ENCODE results near the gene RFX2. TPM values are rescaled to one million over a fixed set of nuclear protein-coding genes. Genes with fewer than 3 reads are reported as not detected.
"Not testable (repeated sequence)": the region's sequence is repeated elsewhere in the genome, so short reads cannot be mapped to it uniquely, and the experiment has no call there.

Gene RFX2
- total and polyA plus RNA-seq, 7 donors, result 1.2 to 21.2 (median 14.3) TPM

DNA sequence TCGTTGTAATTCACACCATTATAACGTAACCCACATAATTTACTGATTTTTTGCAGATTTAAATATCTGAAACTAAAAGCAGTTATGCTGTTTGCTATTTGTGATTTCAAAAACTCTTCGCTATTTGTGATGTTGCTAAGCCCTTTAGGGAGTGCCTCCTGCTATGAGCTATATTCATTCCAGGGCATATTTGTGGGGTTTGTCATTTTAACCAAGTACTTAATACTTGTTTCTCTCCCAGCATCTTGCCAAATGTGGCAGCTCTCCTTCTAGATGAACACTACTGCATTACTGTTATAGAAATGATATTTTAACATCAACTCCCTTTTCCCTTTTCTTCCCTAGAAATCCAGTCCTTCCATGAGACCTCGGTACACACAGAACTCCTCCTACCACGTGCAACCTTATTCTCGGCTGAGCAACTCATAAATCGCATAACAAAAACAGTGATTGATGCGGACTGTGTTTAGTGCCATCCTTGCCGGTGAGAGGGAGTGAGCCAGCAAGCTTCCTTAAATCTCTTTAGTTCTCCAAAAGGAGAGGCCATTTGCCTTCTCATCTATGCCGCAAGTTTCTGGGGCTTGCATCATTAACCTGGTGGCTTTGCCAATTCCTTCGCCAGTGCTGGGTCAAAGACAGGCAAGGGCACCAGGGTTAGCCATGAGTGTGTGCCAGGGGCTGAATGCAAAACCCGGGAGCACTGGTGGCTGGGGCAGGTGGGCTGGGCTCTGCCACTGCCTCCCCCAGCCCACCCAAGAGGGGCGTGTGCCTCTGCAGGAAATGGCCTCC, 33.4 kb downstream of the RFX2 start:
- no peaks in the 10 kb centered on the region for H3K36me3 ChIP-seq
- H3K4me1 ChIP-seq, result peaks cover 0 to 50% (median 30%) of the 10 kb centered on the region in 4 donors
- peak; percentile 82 for DNase-seq
- intact Hi-C loops (cut with DNase I), result no loop called here
- WGBS, 2 donors, result 74 to 85% methylated on average over 13 of the region's 13 CpGs
- peak overlapping the region; percentile 78 to 91 (median 84) for H3K27ac ChIP-seq
- no peaks in the 10 kb centered on the region for H3K9me3 ChIP-seq
- TF ChIP-seq POLR2AphosphoS5 (IDR thresholded peaks at IDR 0.05) (peak in 3 of 4 donors; percentile 5 to 29 (median 18)), EP300 (IDR thresholded peaks at IDR 0.05) (no peak)
- peak overlapping the region in 3 of 4 donors; percentile 4 to 16 (median 15) for H3K4me3 ChIP-seq
- no peaks in the 10 kb centered on the region for H3K27me3 ChIP-seq

DNA sequence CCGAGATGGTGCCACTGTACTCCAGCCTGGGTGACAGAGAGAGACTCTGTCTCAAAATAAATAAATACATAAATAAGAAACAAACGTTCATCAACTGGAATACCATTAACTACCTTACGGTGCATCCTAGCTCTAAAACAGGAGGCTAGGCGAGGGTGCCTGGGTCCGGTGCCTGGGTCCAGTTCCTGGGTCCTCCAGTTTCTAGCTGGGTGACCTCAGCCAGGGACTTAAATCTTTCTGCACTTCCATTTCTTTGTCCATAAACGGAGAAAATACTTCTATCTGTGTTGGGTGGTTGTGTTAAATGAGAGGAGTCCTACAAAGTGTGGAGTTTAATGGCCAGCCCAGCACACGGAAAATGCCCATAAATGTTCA, 34.0 kb downstream of the RFX2 start:
- no peak for DNase-seq
- intact Hi-C loops (cut with DNase I), result no loop called here
- Histone ChIP-seq H3K27me3 (no peaks in the 10 kb centered on the region), H3K27ac (peak overlapping the region; percentile 78 to 91 (median 84)), H3K9me3 (no peaks in the 10 kb centered on the region), H3K4me1 (peaks cover 0 to 56% (median 35%) of the 10 kb centered on the region in 4 donors), H3K36me3 (no peaks in the 10 kb centered on the region), H3K4me3 (no peak overlapping the region)
- 90 to 91% methylated on average over 7 of the region's 7 CpGs for WGBS, 2 donors
- TF ChIP-seq POLR2AphosphoS5 (IDR thresholded peaks at IDR 0.05) (peak in 1 of 4 donors; percentile 9), POLR2A (IDR thresholded peaks at IDR 0.05) (no peak)

DNA sequence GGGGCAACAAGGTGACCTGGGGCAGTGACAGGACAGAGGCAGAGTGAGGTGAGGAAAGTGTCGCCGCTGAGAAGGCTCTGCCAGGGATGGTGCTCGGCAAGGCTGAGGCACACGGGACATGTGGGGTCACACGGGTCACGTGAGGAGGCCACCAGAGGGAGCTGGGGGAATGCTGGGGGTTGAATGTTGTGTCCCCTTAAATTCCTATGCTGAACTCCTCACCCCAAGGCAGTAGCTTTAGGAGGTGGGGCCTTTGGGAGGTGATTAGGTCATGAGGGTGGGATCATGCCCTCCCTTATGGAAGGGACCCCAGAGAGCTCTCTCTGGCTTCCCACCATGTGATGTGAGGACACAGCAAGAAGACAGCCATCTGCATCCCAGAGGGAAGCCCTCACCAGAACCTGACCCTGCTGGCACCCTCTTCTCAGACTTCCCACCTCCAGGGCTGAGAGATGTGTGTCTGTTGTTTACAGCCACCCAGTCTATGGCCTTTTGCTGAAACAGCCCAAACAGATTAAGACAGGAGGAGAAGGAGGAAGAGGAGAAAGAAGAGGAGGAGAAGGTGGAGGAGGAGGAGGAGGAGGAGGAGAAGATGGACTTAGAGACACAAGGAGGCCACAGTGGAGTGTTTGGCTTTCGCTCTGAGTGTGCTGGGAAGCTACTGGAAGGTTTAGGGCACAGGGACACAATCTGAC, 35.4 kb downstream of the RFX2 start:
- 89 to 93% methylated on average over 7 of the region's 7 CpGs for WGBS, 2 donors
- intact Hi-C loops (cut with DNase I), result loop anchor here (2.0 kb wide), 1 partner anchor 18 kb away; no protein-coding TSS in a partner anchor
- H3K27me3 ChIP-seq, result no peaks in the 10 kb centered on the region
- peaks cover 0 to 63% (median 45%) of the 10 kb centered on the region in 4 donors for H3K4me1 ChIP-seq
- no peak for DNase-seq
- TF ChIP-seq EP300 (IDR thresholded peaks at IDR 0.05), result no peak
- TF ChIP-seq, protein P1, sequence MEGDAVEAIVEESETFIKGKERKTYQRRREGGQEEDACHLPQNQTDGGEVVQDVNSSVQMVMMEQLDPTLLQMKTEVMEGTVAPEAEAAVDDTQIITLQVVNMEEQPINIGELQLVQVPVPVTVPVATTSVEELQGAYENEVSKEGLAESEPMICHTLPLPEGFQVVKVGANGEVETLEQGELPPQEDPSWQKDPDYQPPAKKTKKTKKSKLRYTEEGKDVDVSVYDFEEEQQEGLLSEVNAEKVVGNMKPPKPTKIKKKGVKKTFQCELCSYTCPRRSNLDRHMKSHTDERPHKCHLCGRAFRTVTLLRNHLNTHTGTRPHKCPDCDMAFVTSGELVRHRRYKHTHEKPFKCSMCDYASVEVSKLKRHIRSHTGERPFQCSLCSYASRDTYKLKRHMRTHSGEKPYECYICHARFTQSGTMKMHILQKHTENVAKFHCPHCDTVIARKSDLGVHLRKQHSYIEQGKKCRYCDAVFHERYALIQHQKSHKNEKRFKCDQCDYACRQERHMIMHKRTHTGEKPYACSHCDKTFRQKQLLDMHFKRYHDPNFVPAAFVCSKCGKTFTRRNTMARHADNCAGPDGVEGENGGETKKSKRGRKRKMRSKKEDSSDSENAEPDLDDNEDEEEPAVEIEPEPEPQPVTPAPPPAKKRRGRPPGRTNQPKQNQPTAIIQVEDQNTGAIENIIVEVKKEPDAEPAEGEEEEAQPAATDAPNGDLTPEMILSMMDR (IDR thresholded peaks at IDR 0.05), result no peak
- no peak for TF ChIP-seq POLR2A (IDR thresholded peaks at IDR 0.05)
- TF ChIP-seq POLR2AphosphoS5 (IDR thresholded peaks at IDR 0.05), result no peak
- peak overlapping the region; percentile 78 to 91 (median 84) for H3K27ac ChIP-seq
- H3K4me3 ChIP-seq, result no peak overlapping the region
- H3K36me3 ChIP-seq, result no peaks in the 10 kb centered on the region
- H3K9me3 ChIP-seq, result no peaks in the 10 kb centered on the region

DNA sequence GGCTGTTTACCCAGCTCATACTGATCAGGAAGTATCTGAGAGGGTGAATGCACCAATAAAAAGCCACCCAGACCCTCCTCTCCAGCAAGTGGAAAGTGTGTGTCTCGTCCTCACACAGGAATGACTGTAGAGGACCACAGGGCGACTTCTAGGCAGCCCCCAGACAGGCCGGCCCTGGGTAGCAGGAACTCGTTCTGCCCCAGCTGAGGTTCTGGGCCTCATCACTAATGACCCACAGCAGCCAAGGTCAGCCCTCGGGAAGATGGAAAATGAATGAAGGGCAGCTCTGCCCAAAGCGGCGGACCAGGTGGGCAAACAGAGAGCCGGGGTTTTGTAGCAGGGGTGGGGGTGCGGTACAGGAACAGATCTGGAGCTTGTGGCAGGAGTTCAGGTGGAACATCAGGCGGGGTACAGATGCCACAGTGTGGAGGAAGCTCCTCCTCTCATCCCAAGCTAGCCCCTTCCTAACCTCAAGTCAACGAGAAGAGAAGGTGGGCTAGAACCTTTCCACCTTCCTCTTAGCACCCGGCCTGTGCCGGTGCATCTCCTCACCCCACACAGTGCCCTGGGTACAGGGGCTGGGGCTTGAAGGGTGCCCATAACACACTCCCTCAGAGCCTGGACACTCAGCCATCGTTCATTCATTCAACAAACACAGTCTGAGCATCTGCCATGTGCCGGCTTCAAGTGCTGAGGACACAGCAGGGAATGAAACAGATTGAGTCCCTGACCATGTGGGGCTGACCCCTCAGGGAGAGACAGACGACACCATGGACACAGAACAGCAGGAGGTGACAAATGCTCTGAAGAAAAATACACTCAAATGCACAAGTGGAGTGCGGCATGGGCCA, 36.2 kb downstream of the RFX2 start:
- Histone ChIP-seq H3K4me1 (peaks cover 0 to 64% (median 46%) of the 10 kb centered on the region in 4 donors), H3K36me3 (no peaks in the 10 kb centered on the region), H3K27ac (peak overlapping the region; percentile 78 to 91 (median 84)), H3K27me3 (no peaks in the 10 kb centered on the region), H3K9me3 (no peaks in the 10 kb centered on the region), H3K4me3 (no peak overlapping the region)
- TF ChIP-seq, protein P1 (IDR thresholded peaks at IDR 0.05), result no peak
- TF ChIP-seq POLR2AphosphoS5 (IDR thresholded peaks at IDR 0.05), result no peak
- TF ChIP-seq EP300 (IDR thresholded peaks at IDR 0.05), result no peak
- no peak for TF ChIP-seq POLR2A (IDR thresholded peaks at IDR 0.05)
- DNase-seq, result no peak
- 86 to 91% methylated on average over 17 of the region's 17 CpGs for WGBS, 2 donors
- intact Hi-C loops (cut with DNase I), result loop anchor here (2.0 kb wide), 1 partner anchor 19 kb away; no protein-coding TSS in a partner anchor

DNA sequence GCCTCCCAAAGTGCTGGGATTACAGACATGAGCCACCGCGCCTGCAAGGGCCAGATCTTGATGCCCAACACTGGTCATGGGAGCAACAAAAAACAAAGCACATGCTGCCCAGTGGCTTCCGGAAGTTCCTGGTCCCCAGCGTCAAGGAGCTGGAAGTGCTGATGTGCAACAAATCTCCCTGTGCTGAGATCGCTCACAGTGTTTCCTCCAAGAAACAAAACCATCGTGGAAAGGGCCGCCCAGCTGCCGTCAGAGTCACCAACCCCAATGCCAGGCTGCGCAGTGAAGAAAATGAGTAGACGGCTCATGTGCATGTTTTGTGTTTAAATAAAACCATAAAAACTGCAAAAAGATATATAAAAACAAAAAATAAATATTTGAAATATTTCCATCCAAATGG, 37.1 kb downstream of the RFX2 start:
- H3K4me1 ChIP-seq, result peaks cover 0 to 72% (median 54%) of the 10 kb centered on the region in 4 donors
- intact Hi-C loops (cut with DNase I); H3K9me3 ChIP-seq; H3K27me3 ChIP-seq; H3K4me3 ChIP-seq; DNase-seq; H3K36me3 ChIP-seq: not testable (repeated sequence)
- H3K27ac ChIP-seq, result peak overlapping the region; percentile 78 to 91 (median 84)
- 93% methylated on average over 10 of the region's 10 CpGs for whole genome bisulfite sequencing, 2 donors
